HG02981 (cell line): Measurements from ENCODE around the gene CAPN14.
"Not testable (repeated sequence)": the region's sequence is repeated elsewhere in the genome, so short reads cannot be mapped to it uniquely, and the experiment has no call there.

Source experiments
- ATAC-seq: cut with Tn5 transposase; IDR thresholded peaks from one replicate; pipeline ENCODE4 v1.9.1; 2021; ENCODE audit warnings: mild to moderate bottlenecking, moderate library complexity; ENCODE audit not compliant: unreplicated experiment

The CAPN14 gene

DNA sequence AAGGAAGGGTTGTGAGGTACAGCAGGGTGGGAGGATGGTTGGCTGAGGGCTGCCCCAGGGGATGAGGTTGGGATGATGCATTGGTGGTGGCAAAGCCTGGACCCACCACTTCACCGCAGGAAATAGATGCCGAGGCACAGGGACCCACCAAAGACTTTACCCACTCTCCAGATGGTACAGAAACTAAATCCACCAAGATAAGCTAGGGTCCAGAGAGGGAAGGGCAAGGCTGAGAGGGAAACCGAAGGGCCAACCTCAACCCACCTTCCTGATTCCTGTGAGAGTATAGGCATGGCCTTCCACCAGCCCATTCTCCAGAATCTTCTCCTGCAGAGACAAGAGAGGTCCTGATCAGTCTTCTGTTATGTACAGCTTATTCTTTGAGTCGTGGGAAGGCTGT, 18.1 kb downstream of the CAPN14 start:
- ATAC-seq, result no peak

DNA sequence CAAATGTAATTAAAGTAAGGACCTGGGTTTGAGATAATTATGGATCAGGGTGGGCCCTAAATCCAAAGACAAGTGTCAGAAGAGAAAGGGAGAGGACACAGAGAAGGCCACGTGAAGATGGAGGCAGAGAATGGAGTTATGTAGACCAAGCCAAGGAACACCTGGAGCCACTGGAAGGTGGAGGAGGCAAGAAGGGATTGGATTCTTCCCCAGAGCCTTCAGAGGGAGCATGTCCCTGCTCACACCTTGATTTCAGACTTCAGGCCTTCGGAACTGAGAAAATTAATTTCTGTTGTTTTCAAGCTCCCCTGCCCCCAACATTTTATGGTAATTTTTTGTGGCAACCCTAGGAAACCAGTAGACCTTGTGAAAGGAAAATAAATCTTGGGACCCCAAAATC, 19.6 kb downstream of the CAPN14 start:
- ATAC-seq, result no peak

DNA sequence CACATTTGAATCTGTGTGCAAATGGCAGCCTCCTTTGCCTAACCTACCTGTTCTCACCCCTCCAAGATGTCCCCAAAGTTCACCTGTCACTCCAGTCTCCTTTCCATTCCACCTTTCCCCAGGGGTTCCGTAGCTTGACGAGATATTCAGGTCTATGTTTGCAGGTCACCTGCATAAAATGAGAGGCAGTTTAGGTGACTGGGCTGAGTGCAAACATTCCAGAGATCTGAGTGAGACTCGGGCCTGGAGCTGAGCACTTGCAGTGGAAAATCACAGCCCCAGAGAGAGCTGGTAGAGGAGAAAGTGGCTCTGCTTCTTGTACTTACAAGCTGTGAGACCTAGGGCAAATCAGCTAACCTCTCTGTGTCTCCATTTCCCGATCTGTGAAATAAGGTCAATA, 20.1 kb downstream of the CAPN14 start:
- ATAC-seq, result no peak

DNA sequence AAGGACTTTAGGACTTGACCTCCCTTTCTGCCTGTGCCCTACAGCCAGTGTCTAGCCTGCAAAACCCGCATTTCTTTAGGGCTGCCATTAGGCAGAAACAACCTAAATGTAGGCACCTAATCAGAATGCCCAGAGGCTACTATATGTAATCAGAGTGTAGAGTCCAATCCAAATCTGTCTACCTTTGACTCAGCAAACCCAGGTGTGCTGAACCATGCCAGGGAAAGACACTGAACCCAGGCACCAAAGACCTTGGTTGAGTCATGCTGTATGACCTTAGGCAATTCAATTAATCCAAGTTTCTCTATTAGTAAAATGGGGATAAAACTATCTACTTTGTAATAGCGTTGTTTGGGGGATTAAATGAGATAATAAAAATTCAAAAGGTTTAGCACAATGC, 20.7 kb downstream of the CAPN14 start:
- no peak for ATAC-seq

DNA sequence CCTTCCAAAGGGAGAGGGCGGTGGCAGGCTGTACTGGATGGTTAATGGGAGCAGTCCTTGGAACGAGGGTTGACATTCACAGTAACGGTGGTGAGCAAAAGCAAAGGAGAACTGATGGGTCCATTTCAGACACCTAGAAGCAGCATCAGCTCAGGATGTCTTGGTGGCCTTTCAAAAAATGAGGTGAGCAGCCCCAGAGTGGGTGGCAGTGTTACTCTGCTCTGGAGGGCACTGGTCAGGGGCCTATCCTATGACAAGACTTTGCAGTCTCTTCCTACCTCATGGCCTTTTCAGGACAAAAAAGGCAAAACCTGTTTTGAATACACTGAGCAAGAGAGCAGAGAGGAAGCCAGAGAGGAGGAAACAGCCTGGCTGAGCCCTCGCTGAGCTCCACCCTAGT, 23.5 kb downstream of the CAPN14 start:
- ATAC-seq, result no peak

DNA sequence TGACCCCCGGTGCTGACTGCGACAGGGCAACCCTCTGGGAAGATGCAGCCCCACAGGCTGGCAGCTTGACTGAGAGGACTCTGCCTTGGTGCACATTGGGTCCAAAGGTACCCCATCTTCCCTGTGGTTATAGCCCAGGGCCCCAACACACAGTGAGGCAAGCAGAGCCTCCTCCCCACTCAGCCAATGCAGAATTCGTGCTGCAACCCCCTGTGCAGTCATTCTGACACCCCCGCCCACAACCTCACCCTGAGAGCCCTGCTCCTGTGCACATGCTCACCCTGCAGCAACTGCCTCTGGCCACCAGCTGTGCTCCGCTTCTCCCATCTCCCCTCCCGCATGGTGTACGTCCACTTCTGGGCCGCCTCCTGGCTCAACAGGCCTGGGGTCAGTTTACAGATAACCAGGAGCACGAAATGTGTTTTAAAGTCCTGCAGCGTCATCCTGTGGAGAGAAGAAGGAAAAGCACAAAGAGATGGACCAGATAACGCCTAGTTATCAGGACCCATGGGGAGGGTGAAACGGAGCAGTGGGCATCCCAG, 24.4 kb downstream of the CAPN14 start:
- ATAC-seq, result no peak

DNA sequence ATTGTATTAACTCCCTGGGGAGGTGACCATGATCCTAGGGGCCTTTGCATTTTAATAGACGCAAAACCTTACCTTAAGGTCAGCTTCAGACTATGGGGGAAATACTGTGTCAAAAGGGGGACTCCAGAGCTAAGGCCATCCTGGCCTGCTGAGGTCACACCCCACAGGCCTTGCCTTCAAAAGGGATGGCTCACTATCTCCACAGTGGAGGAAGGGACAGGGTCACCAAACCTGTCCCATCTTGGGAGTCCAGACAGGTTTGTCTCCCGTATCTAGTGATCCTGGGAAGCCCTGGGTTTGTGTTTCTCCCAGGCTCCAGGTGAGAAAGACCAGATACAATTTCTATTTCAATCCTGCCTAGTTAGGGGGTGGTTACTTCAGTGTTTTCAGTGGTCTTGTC, 24.9 kb downstream of the CAPN14 start:
- ATAC-seq, result no peak

DNA sequence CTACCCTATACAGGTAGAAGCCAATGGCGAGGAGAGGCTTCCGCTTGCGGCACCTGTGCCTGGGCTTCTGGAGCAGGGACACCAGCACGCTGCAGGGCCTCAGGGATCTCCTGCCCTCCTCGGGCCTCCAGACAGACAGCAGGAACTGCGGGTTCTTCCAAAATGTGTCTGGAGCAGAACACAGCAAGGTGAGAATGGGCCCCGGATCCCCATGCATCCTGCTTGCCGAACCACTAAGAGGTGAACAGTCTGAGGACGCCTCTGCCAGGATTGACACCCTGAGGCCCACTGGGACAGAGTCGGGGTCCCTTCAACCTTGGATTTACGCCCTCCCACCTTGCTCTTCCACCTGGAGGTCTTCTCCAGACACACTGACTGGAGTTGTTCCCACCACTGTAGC, 25.4 kb downstream of the CAPN14 start:
- no peak for ATAC-seq

DNA sequence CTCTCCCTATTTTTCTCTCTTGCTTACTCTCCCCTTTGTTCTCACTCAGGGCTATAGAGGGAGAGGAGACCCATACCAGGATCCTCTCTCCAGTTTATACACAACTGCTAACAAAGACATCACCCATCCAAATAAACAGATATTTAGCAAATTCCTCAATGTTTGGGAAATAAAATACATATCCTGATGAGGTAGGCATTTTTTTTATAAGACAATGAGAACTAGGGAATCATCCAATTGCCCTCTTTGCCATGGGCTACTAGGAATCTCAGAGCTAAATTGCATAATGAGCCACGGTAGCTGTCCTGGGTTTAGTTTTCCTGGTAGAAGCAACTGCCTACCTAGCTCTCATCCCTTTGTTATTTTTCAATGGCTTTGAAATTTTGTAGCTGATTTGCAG, 27.1 kb downstream of the CAPN14 start:
- no peak for ATAC-seq

DNA sequence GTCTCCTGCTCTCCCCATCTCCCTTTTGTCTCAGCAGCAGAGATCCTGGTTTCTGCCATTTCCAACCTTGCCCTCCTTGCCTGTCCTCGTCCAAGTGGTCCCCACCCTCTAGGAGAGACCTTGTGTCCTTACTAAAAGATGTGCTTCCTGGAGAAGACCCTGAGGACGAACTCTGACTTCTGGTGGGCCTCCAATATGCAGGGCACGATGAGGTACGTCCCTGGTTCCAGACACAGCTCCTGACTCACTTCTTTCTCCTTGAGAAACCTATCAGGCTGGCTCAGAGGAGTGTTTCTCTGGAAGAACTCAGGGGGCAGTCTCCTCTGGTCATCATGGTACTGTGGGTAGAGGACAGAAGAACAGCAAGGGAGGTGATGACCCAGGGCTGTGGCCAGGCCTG, 28.2 kb downstream of the CAPN14 start:
- ATAC-seq, result no peak

DNA sequence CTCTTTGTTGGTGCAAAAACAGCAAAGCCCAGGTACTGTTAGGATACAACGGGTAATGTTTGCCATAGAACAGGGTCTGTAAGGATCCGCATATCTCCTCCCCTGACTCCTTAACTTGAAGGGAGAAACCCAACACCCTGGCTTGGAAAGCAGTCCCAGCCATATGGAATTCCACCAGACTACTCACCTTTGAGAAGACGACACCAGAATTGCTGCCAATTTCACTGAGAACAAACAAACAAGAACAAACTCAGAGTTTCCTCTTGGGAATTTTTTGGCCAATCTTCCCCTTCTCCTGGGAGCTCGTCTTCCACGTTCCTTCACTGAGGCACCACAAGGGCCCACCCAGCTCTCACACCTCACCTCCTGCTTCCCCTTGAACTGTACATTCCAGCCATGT, 29.2 kb downstream of the CAPN14 start:
- ATAC-seq, result no peak

DNA sequence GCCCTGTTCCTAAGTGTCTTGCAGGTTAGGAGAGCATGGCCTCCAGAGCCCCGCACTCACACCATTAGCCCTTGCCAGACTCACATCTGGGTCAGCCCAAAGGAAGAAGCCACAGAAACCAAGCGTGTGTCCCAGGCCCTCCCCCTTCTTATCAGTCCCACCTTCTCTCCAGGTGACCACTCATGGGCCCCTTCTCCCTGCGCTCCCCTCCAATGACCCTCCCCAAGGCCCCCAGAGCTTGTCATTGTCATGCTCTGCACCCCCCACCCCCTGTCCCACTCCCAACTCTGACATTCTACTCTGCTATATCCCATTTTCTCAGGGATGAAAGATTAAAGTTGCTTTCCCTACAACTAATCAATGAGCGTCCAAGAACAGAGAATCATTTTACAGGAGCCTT, 30.1 kb downstream of the CAPN14 start:
- ATAC-seq, result no peak

DNA sequence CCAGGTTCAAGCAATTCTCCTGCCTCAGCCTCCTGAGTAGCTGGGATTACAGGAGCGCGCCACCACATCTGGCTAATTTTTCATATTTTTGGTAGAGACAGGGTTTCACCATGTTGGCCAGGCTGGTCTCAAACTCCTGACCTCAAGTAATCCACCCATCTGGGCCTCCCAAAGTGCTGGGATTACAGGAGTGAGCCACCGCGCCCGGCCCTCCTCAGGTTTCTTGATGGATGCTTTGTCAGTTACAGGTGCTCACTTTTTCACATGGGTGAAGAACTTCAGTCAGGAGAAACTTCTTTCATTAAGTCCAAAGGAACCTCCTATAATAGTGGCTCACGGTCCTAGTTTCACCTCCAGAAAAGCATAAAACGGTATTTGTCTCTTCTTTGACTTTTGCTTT, 33.3 kb downstream of the CAPN14 start:
- not testable (repeated sequence) for ATAC-seq

DNA sequence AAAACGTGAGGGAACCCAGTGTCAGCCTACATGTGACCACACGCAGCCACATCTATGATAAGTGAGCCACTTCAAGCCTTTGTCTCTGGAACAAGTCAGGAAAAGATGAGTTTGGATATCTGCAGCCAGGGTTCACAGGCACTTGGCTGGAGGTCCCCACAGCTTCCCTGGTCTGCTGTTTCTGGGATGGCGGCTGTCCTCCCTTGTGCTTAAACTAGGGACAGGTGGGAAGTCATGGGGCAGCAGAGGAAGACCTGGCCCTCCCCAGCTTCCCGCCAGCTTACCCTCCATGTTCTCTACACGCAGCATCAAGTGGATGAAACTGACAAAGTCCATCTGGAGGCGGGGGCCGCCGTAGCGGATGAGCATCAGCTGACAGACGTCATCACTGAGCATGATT, 40.6 kb downstream of the CAPN14 start:
- no peak for ATAC-seq

DNA sequence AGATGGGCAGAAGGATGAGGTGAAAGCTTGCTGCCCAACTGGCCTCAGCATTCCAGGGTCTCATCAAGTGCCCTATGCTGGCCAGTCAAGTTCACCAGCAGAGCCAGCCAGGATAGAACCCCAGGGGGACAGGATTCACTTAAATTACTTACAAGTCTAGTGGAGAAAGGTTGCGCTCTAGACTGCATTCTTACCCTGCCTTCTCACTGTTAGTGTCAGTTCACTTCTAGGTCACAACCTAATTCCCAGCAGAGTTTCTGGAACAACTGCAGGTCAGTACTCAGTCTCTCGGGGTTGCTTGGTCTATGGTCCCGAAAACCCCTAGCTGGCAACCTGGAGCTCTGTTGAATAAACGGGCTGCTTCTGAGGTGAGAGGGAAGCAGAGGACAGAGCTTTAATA, 46.2 kb downstream of the CAPN14 start:
- ATAC-seq, result no peak

DNA sequence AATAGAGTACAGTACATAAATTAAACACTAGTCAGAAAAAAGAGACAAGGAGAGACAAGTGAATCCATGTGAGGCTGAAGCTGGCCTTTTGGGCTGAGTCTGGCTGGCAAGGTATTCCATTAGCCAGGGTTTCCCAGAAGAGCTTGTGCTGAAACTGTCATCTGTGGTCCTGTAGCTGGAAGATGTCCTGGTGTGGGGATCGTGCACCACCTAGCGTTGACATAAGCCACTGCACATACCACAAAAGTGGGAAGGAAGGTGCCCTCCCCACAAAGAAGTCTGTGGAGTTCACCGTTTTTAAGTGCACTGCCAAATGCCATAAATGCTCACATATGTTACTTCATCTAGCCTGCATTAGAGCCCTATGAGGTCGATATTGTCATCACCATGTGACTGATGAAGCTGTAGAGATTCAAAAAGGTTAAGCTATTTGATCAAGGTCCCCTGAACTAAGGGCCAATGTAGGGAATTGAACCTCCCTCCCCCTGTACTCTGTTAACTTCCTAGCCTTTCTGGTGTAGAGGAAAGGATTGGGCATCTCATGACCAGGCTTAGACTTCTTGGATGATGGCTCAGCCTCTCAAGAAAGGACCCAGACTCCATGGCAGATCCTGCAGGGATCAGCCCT, 47.1 kb downstream of the CAPN14 start:
- peak; percentile 64 for ATAC-seq

DNA sequence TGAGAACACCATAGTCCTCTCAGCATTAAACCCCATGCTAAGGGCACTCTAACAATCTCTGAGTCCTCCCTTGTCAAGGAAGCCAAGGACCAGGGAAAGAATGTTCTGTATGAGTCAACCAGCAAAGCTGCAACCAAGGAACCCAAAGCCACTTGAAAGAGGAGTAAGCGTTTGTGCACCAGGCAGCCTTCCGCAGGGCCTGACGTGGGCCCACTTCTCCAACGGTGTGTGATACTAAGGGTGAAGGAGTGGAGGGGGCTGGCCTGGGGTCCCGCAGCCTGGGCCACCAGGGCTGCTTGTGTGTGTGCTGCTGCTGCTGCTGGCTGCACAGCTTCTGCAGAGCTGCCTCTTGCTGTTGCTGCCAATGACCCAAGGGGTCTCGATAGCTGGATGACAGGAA, 49.0 kb downstream of the CAPN14 start:
- ATAC-seq, result no peak

DNA sequence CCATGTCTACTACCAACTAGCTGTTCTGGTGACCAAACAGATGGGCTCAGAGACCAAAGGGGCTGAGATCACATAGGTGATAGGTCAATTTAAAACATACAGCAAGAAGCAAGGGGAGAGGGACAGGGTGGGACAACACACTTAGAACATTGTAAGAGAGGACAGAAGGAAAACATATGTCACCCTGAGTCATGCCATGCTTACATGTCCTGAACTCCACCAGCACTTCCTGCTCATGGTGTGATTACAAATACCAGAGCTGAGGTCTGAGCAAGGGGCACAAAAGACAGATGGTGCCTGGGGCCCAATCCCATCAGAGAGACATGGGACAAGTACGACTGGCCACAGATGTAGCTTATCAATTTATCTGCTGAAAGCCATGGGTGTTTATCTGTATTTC, 50.4 kb downstream of the CAPN14 start:
- no peak for ATAC-seq

DNA sequence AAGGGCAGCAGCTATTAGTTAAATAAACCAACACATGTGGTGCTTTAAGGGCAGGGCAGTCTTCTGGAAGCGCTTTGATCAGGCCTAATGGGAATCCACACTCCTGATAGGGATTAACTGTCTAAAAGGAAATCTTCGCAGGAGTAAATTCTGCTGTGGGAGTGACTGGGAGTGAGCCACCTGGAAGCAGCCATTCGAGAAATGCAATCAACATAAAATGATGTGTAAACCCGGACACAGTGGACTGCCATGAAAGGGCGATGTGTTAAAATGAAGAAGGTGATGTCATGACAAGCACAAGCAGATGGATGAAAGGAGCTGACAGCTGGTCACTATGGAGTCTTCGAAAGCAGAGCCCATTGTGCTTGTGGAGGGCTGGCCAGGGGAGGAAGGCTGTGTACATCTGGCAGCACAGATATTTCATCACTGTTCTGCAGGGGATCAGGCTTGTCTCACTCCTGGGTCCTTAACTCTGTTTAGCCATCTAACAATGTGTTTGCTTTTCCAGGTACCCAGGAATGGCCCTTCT, 54.2 kb downstream of the CAPN14 start:
- no peak for ATAC-seq

DNA sequence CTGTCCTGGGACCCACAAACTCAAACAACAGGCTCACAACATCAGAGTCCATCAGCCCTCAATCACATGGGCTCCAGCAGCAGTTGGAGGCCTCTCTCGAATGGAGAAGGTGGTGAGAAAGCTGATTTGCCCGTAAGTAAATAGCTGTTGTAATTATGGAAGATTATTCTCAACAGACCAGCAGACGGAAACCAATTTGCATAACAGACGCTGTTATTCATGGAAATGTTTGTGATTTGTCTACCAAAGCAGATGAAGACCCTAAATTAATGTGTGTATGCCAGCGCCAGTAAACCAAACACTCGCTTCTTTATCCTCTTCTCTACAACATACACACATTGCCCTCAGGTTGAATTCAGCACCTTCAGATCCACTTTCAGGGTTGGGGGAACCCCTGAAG, 55.7 kb downstream of the CAPN14 start:
- no peak for ATAC-seq

DNA sequence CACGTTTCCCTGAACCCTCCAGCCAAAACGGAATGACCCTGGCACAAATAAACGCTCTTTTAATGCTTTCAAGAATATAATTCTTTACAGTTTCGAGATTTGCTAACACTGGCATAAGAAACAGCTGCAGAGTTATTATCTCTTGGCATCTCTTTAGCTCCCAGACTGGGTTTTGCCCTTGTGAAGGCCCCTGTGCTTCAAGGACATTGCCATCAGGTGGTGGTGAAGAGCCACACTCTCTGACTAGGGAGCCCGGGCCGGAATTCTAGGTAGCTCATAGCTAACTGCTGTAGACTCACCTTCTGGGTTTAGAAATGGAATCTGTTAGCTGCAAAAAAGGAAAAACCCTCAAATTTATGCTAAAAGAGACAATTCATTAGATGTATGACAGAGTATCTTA, 65.8 kb downstream of the CAPN14 start:
- no peak for ATAC-seq

DNA sequence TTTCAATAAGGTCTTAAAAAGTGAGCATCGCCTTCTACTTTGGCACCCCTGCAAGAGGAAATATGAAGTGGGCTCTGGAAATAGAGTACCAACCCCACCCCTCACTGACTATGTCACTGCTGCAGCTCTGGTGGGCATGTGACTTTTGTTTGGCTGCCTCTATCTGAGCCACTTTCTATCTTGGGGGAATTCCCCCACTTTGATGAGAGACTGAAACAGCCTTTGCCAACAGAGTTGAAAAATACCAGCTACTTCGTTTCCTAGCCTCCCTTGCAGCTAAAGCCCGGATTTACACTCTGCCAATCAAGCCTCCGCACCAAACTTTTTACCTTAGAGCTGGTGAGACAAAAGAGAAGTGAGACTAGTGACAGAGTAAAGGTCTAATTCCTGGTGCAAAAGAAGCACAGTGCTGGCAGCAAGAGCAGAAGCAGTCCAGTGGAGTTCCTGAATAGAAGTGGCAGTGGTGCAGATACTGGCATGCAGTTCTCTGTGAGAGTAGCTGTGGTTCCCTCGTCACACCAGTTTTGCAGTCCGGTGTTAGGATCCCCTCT, 67.1 kb downstream of the CAPN14 start:
- no peak for ATAC-seq

DNA sequence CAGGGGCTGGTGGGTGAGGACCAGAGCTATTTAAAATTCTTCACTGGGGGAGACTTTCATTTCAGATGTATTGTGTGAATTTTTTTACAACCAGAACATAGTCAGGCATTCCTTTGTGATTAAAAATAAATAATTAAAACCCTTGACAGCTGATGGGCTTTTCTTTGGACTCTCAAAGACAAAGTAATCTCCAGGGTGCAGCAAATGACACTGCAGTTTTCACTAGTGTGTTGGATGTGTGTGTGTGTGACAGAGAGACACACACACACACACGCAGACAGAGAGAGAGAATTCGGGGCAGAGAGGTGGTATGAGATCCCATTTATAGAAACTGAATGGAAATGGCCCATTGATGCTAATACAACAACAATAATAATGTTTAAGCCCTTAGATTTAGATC, 68.8 kb downstream of the CAPN14 start:
- ATAC-seq, result no peak
